ENCODE data around the gene GRM8.
A peak's percentile ranks its signal among the peaks of the same experiment; 100 is the strongest.

Gene GRM8

GRCh38 chr7:126656165-126656564 lies 596.6 kb downstream of the GRM8 start:
- no peak for DNase-seq

GRCh38 chr7:126637538-126637937 lies 615.2 kb downstream of the GRM8 start:
- DNase-seq, result no peak

- DNase-seq, result no peak
Observed at GRCh38 chr7:126635545-126635944, 617.2 kb downstream of the GRM8 start.

- no peak for DNase-seq
Observed at GRCh38 chr7:126608339-126608776, 644.4 kb downstream of the GRM8 start.

- DNase-seq, result no peak
Observed at GRCh38 chr7:126606331-126606730, 646.4 kb downstream of the GRM8 start.

- DNase-seq, result no peak
Observed at GRCh38 chr7:126605553-126605952, 647.2 kb downstream of the GRM8 start.

GRCh38 chr7:126605056-126605455 lies 647.7 kb downstream of the GRM8 start:
- peak; percentile 15 for DNase-seq

- DNase-seq, result no peak
Observed at GRCh38 chr7:126589068-126589684, 663.6 kb downstream of the GRM8 start.

GRCh38 chr7:126578338-126578737 lies 674.4 kb downstream of the GRM8 start:
- DNase-seq, result no peak

GRCh38 chr7:126574276-126575250 lies 678.2 kb downstream of the GRM8 start:
- no peak for DNase-seq

GRCh38 chr7:126570845-126571244 lies 681.9 kb downstream of the GRM8 start:
- no peak for DNase-seq

- no peak for DNase-seq
Observed at GRCh38 chr7:126569402-126569801, 683.3 kb downstream of the GRM8 start.

- DNase-seq, result no peak
Observed at GRCh38 chr7:126557271-126557670, 695.5 kb downstream of the GRM8 start.

GRCh38 chr7:126541406-126541805 lies 711.3 kb downstream of the GRM8 start:
- DNase-seq, result no peak

GRCh38 chr7:126535176-126535575 lies 717.6 kb downstream of the GRM8 start:
- DNase-seq, result no peak

GRCh38 chr7:126533715-126534114 lies 719.0 kb downstream of the GRM8 start:
- DNase-seq, result peak; percentile 64

GRCh38 chr7:126529833-126530232 lies 722.9 kb downstream of the GRM8 start:
- no peak for DNase-seq

GRCh38 chr7:126529254-126529653 lies 723.5 kb downstream of the GRM8 start:
- DNase-seq, result no peak

GRCh38 chr7:126525906-126526305 lies 726.8 kb downstream of the GRM8 start:
- no peak for DNase-seq

GRCh38 chr7:126524967-126525366 lies 727.8 kb downstream of the GRM8 start:
- no peak for DNase-seq

- DNase-seq, result no peak
Observed at GRCh38 chr7:126511046-126511445, 741.7 kb downstream of the GRM8 start.

GRCh38 chr7:126501617-126502016 lies 751.1 kb downstream of the GRM8 start:
- DNase-seq, result no peak

GRCh38 chr7:126499481-126499880 lies 753.3 kb downstream of the GRM8 start:
- no peak for DNase-seq

- DNase-seq, result no peak
Observed at GRCh38 chr7:126495733-126496132, 757.0 kb downstream of the GRM8 start.

Measured in NCI-H2081 treated with DMSO at 0.1 percent for 48 hours (cell line).